Stimulated activated naive CD8-positive, alpha-beta T cell treated with anti-CD3 and anti-CD28 coated beads, Interleukin-15, amount 100 ng/mL, for 72 hours (primary cell): Measurements from ENCODE around the gene ATP13A5.

Experiments used
- ATAC-seq: fragments of 150-1000 bp; cut with Tn5 transposase; 2 replicates; pipeline ENCODE4 v1.10.0; 2021; ENCODE audit warnings: mild to moderate bottlenecking, moderate library complexity
- DNase-seq, 2 donors: peaks; one replicate each; pipeline ENCODE4 v3.0.0; 2021 to 2022
- H3K27ac Mint-ChIP-seq, 2 donors: one replicate each; pipeline ENCODE4 v1.8.0; 2022; ENCODE audit warnings: mild to moderate bottlenecking in 2 of 2, mixed read lengths in 2 of 2, moderate library complexity in 2 of 2
- H3K27me3 Mint-ChIP-seq: one replicate; pipeline ENCODE4 v1.8.0; 2022; ENCODE audit warnings: mixed read lengths
- H3K4me1 Mint-ChIP-seq: one replicate; pipeline ENCODE4 v1.8.0; 2022; ENCODE audit warnings: mild to moderate bottlenecking, mixed read lengths
- H3K4me3 Mint-ChIP-seq, 2 donors: one replicate each; pipeline ENCODE4 v1.8.0; 2022; ENCODE audit warnings: mild to moderate bottlenecking in 2 of 2, mixed read lengths in 2 of 2, moderate library complexity in 1 of 2
- H3K9me3 Mint-ChIP-seq, 2 donors: one replicate each; pipeline ENCODE4 v1.8.0; 2022; ENCODE audit warnings: mixed read lengths in 2 of 2

The ATP13A5 gene

DNA sequence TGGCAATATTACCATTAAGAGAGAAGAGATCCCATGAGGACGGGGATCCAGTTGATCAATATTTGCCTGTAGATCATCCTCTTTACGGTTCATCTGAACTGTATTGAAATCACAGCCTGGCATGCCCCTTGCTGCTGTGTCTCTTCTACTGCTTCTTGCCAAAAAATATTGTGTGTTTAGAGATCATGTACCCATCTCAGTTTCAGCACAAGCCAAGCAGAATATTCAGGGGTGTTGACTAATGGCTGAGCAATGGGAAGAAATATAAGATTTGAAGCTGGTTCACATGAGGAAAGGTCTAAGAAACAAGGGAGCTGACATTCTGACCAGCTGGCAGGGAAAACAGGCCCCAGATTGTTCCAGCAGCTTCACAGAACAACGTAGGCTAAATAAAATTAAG, 21.3 kb downstream of the ATP13A5 start:
- H3K4me3 Mint-ChIP-seq = no peak overlapping the region
- DNase-seq = no peak
- H3K9me3 Mint-ChIP-seq = no peaks in the 10 kb centered on the region
- no peak overlapping the region for H3K27ac Mint-ChIP-seq
- ATAC-seq = no peak
- H3K27me3 Mint-ChIP-seq = no peaks in the 10 kb centered on the region
- no peaks in the 10 kb centered on the region for H3K4me1 Mint-ChIP-seq

DNA sequence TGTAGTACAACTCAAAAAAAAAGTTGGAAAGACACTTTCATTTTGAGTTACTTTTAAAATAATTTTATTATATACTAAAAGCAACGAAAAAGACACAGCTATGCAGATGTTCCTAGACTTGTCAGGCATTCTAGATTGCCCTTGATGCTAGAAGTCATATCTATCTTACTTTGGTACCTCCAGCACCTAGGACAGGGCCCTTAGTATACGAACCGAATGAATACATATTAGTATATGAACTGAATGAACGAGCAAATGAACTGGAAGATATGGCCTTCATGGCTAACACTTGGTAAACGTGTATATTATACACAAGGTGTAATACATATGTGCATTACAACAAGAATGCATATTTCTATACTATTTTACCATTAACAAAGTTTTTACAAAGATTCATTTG, 24.1 kb downstream of the ATP13A5 start:
- no peaks in the 10 kb centered on the region for H3K4me1 Mint-ChIP-seq
- DNase-seq (no peak), ATAC-seq (no peak)
- no peaks in the 10 kb centered on the region for H3K27me3 Mint-ChIP-seq
- no peak overlapping the region for H3K4me3 Mint-ChIP-seq
- H3K27ac Mint-ChIP-seq = no peak overlapping the region
- no peaks in the 10 kb centered on the region for H3K9me3 Mint-ChIP-seq

DNA sequence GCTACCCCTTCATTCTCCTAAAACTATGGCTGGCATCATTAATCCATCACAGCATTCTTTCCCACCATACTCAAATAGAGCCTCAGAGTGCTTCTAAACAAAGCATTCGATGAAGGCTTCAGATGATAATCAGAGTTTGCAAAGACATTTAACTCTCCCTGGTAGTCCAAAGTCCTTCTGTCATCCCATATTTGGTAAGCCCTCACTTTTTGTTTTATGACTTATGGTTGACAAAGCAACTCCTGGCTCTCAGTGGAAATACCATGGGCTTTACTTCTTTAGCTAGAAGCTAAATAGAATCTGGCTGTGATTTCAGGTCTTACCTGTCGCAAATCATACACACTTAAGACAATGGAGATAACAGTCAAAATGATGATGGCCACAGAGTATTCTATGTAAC, 27.8 kb downstream of the ATP13A5 start:
- H3K4me3 Mint-ChIP-seq = no peak overlapping the region
- ATAC-seq (no peak), DNase-seq (no peak)
- H3K9me3 Mint-ChIP-seq = no peaks in the 10 kb centered on the region
- H3K4me1 Mint-ChIP-seq = no peaks in the 10 kb centered on the region
- H3K27ac Mint-ChIP-seq = no peak overlapping the region
- H3K27me3 Mint-ChIP-seq = no peaks in the 10 kb centered on the region

DNA sequence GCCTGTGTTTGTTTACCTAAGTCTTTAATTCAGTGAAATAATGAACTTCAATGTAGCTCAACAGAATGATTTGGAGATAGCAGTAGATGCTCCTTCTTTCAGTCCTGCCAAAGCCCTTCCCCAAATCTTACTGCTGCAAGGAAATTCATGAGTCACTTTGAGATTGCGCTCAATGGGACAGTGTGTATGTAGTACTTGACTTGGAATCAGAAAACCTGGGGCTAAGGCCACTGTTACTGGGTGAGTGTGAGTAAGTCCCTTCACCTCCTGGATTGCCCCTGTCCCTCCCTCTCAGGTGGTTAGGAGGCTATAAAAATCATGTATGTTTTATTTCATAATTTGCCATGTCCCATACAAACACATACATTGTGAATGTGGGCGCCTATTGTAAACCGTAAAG, 29.9 kb downstream of the ATP13A5 start:
- no peaks in the 10 kb centered on the region for H3K9me3 Mint-ChIP-seq
- no peak overlapping the region for H3K27ac Mint-ChIP-seq
- H3K27me3 Mint-ChIP-seq = no peaks in the 10 kb centered on the region
- H3K4me3 Mint-ChIP-seq = no peak overlapping the region
- H3K4me1 Mint-ChIP-seq = no peaks in the 10 kb centered on the region
- no peak for DNase-seq
- ATAC-seq = no peak

DNA sequence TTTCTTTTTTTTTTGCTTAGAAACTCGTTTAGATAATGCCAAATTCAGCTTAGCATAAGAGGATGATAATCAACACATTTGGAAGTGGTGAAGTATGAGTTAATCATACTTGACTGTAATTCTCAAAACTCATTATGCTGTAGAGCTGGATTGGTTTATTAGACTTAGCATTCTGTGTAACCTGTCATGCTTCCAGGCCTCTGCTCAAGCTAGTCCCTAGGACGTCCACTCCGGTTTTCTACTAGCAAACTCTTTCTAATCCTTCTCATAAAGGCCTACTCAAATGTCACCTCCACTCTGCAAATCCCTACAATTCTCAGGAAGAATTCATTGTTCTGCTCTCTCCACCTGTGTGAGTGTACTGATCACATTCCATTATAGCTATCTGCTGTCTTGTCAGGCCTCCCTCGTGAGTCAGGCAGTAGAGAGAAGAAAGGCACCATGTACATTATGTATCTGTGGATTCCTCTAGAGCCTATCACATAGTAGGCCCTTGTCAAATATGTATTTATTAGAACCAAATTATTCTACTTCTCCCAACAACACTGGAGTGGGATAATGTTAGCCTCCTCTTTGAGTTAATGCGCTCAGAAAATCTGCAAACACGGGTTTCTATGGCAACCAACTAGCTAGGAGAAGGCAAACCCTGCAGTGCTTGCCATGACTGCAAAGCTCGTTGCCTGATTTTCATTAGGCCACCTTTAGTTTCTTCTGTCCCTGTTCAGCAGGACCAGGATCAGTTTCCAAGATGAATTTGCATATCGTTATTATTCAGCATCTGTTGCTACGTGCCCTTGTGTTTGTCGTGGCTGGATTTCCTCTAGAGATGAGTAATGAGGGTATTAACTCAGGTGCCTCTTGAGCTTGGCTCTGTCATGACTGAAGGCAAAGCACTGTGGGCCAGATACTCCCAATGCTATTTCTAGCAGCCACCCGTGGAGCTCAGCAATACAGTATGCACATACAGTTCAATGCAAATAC, 30.7 kb downstream of the ATP13A5 start:
- H3K27me3 Mint-ChIP-seq = no peaks in the 10 kb centered on the region
- H3K4me3 Mint-ChIP-seq = no peak overlapping the region
- H3K27ac Mint-ChIP-seq = no peak overlapping the region
- DNase-seq = no peak
- no peaks in the 10 kb centered on the region for H3K4me1 Mint-ChIP-seq
- no peaks in the 10 kb centered on the region for H3K9me3 Mint-ChIP-seq
- no peak for ATAC-seq

DNA sequence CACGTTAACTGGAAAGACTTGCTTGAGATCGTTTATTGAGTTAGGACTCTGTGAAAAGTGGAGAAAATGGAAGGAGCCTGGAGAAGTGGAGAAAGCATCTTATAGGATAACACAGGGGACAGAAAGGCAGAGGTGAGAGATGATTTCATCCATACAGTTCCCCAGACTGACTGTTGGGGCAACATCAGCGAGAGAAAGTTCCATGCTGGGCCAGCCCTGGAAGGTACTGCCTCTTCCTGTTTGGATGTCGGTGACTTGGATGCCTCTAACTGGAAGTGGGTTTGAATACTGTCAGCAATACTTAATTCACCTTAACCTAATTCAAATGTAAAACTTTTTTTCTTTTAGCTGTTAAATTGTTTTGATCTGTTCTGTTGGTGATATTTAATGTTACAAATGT, 32.3 kb downstream of the ATP13A5 start:
- no peaks in the 10 kb centered on the region for H3K27me3 Mint-ChIP-seq
- no peaks in the 10 kb centered on the region for H3K4me1 Mint-ChIP-seq
- no peaks in the 10 kb centered on the region for H3K9me3 Mint-ChIP-seq
- DNase-seq (no peak), ATAC-seq (no peak)
- H3K27ac Mint-ChIP-seq = no peak overlapping the region
- H3K4me3 Mint-ChIP-seq = no peak overlapping the region

DNA sequence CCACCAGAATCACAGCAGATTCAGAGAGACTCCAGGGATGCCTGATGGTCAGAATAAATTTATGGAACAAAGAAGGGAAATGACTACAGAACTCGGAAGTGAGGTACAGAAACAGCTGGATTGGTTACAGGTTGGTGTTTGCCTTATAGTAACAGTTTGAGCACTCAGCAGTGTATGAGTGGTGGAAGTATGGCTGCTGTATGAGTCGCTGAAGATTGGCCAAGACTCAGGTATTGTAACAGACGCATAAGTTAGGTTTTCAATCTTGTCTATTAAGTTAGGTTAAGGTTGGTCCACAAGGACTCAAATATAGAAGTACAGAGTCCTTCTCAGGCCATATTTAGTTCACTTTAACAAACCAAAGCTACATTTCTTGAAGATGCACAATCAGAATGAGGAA, 33.1 kb downstream of the ATP13A5 start:
- Mint-ChIP-seq H3K4me1 (no peaks in the 10 kb centered on the region), H3K27ac (no peak overlapping the region), H3K4me3 (no peak overlapping the region), H3K27me3 (no peaks in the 10 kb centered on the region), H3K9me3 (no peaks in the 10 kb centered on the region)
- DNase-seq (no peak), ATAC-seq (no peak)

DNA sequence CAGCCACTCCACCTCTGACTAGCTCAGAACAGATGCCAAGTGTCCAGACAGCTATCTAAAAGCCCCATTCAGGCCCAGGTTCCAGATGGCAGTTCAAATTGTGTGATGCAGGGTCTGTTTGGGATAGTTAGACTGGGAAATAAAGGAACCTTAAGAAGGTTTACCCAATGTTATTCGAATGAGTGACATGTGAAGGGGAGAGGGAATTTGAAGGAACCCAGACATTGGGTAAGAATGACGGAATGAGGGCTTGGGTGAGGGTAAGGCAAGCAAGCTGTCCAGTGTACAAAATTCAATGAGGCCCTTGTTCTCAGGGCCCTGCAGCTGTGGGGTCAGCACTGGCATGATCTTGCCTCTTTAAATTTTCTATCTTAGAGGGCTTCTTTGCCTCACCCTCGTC, 34.1 kb downstream of the ATP13A5 start:
- Mint-ChIP-seq H3K27ac (no peak overlapping the region), H3K9me3 (no peaks in the 10 kb centered on the region), H3K4me3 (no peak overlapping the region), H3K27me3 (no peaks in the 10 kb centered on the region), H3K4me1 (no peaks in the 10 kb centered on the region)
- ATAC-seq = no peak
- no peak for DNase-seq

DNA sequence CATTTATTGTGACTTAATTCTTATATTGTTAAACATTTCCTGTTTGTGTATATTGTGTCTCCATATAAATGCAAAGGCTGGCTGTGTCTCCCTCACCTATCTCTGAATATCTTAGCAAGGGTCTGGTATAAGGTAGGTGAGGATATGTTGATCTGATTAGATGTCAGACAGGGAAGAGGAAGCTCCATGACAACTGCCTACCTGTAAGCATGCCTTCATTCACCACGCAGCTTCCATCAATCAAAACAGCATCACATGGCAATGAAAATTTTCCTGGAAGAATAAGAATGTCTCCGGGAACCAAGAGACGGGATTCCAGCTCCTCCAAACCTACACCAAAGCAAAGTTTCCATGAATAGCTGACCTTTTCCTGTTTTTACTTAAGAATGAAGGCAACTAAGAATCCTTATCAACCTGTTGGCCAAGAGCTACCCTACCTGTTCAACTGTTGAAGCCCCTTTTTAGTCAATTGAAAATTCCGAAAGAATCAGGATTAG, 34.8 kb downstream of the ATP13A5 start:
- H3K27me3 Mint-ChIP-seq = no peaks in the 10 kb centered on the region
- no peak for ATAC-seq
- H3K4me1 Mint-ChIP-seq = no peaks in the 10 kb centered on the region
- no peak for DNase-seq
- no peak overlapping the region for H3K4me3 Mint-ChIP-seq
- H3K9me3 Mint-ChIP-seq = no peaks in the 10 kb centered on the region
- H3K27ac Mint-ChIP-seq = no peak overlapping the region

DNA sequence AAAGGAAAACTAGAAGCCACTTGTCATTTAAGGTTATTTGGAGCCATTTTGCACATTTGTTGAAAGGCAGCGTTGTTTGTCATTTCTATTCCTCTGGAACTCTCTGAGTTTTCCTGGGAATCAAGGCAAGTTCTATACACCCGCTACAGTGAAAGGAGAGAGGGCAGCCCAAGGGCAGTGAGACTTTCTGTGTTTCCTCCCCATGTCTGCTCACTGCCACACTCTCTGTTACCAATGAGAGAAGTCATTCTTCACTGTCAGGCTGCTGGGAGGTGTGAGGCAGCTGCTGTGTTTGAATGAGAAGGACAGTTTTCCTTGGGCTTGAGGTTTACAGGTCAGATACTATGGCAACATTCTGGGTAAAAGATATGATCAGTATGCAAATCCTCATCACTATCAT, 36.0 kb downstream of the ATP13A5 start:
- Mint-ChIP-seq H3K9me3 (no peaks in the 10 kb centered on the region), H3K4me3 (no peak overlapping the region), H3K27ac (no peak overlapping the region), H3K27me3 (no peaks in the 10 kb centered on the region), H3K4me1 (no peaks in the 10 kb centered on the region)
- DNase-seq (no peak), ATAC-seq (no peak)

DNA sequence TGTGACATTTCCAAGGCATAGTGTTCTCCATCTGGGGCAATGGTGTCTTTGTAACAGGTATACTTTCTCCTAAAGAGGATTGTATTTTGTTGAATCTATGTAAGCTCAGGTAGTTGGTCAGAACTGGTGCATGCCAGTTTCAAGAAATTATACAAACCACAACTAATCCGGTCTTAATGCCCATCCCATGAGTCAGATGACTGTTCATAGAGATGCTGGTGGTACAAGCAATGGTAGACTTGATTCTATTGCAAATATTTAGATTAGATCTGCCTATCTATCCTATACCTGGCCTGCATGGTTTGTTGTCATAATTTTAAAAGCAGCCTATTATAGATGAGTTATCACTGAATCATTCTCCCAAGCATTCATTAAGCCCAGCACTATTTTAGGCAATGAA, 43.5 kb downstream of the ATP13A5 start:
- no peak for ATAC-seq
- no peak overlapping the region for H3K27ac Mint-ChIP-seq
- no peak for DNase-seq
- H3K9me3 Mint-ChIP-seq = peaks cover 0 to 2% of the 10 kb centered on the region in 2 donors
- H3K27me3 Mint-ChIP-seq = peaks cover 11% of the 10 kb centered on the region
- no peaks in the 10 kb centered on the region for H3K4me1 Mint-ChIP-seq
- no peak overlapping the region for H3K4me3 Mint-ChIP-seq

DNA sequence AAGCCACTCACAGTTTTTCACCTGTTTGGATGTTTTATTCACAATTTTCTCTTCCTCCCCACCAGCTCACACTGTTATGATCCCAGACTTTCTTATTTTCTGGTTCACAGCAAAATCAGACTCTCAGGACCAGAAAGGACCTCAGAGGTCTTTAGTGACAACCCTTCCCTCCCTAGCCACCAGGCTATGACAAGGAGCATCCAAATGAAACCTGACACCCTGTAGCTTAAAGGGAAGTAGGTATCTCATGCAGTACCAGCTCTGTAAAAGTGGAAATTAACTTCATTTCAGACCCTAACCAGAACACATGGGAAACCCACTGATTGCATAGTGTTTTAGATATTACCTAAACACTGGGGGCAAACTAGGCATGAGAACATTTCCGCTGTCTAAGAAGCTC, 45.3 kb downstream of the ATP13A5 start:
- Mint-ChIP-seq H3K4me3 (no peak overlapping the region), H3K4me1 (no peaks in the 10 kb centered on the region), H3K27me3 (peaks cover 15% of the 10 kb centered on the region), H3K27ac (no peak overlapping the region), H3K9me3 (peaks cover 0 to 5% of the 10 kb centered on the region in 2 donors)
- DNase-seq (no peak), ATAC-seq (no peak)

DNA sequence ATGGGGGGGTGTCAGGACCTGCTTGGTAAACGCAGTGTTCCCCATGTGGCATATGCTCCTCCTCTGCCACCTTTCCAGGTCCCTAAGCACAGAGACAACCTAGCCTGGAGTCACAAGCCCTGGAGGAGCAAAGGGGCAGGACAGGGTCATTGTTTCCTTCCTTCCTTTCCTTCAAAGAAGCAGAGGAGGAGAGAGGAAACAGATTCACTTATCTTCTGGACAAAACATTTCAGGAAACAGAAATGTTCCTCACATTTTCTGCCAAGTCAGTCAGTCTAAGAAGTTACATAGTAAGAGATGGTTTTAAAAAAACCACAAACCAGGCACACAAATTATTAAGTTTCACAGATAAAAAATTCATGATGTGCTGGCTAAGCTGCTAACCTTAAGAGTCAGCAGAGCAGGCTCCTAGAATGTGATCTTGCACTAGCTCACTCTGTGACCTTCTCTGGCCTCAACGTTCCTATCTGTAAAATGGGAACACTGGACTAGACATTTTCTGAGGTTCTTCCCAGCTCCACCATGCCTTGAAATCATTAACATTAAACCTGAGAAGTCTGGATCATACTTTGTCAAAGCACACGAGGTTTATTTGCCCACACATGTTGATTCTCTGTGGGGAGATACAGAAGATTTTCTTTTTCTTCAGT, 47.9 kb downstream of the ATP13A5 start:
- DNase-seq (no peak), ATAC-seq (no peak)
- H3K27ac Mint-ChIP-seq = no peak overlapping the region
- H3K4me1 Mint-ChIP-seq = no peaks in the 10 kb centered on the region
- no peak overlapping the region for H3K4me3 Mint-ChIP-seq
- H3K9me3 Mint-ChIP-seq = peaks cover 0 to 5% of the 10 kb centered on the region in 2 donors
- peaks cover 25% of the 10 kb centered on the region for H3K27me3 Mint-ChIP-seq

DNA sequence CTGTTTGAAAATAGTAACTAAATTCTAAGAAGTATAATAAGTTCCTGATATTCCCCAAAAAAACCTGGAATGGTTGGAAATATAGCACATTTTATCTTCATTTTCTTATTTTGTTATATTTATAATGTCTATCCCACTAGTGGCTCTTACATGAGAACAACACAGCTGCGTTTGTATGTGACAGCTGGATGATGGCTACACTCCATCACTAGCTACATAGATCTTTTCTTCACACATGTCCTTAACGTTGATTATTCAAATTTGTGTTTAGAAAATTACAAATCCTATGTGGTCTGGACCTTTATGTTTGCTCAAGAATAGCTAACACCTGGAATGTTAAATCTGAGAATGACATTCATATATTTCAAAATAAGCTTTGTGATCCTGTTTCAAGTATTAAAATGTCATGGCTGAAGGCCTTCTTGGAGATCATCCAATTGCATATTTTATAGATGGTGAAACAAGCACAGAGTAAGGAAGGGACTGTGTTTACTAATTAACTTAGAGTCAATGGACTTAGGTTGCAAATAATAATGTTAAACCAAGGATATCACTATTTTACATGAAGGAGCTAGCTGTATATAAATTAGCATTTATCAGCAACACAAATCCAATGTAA, 60.8 kb downstream of the ATP13A5 start:
- DNase-seq (no peak), ATAC-seq (no peak)
- no peaks in the 10 kb centered on the region for H3K4me1 Mint-ChIP-seq
- no peaks in the 10 kb centered on the region for H3K9me3 Mint-ChIP-seq
- no peak overlapping the region for H3K27ac Mint-ChIP-seq
- no peak overlapping the region for H3K4me3 Mint-ChIP-seq
- H3K27me3 Mint-ChIP-seq = no peaks in the 10 kb centered on the region

DNA sequence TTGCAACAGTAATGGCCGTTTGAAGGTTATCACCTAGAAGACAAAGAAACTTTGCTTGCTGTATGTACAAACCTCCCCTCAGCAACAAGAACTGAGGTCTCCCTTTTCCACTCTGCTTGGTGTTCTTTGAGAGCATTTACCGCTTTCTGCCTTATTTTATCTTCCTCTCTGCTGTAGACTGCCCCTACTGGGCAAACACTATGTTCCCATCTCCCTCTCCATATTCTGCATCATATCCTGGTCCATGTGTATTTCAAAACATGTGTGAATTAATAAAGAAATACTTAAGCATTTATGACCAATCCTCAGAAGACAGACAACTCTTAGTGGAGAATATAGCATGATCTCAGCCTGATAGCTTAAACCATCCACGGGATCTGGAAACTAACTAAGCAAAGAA, 64.4 kb downstream of the ATP13A5 start:
- Mint-ChIP-seq H3K4me1 (no peaks in the 10 kb centered on the region), H3K27me3 (no peaks in the 10 kb centered on the region), H3K4me3 (no peak overlapping the region), H3K27ac (no peak overlapping the region), H3K9me3 (no peaks in the 10 kb centered on the region)
- ATAC-seq = no peak
- DNase-seq = no peak
